ENCODE measurements around the gene GPC6.

- TF ChIP-seq, protein P1, sequence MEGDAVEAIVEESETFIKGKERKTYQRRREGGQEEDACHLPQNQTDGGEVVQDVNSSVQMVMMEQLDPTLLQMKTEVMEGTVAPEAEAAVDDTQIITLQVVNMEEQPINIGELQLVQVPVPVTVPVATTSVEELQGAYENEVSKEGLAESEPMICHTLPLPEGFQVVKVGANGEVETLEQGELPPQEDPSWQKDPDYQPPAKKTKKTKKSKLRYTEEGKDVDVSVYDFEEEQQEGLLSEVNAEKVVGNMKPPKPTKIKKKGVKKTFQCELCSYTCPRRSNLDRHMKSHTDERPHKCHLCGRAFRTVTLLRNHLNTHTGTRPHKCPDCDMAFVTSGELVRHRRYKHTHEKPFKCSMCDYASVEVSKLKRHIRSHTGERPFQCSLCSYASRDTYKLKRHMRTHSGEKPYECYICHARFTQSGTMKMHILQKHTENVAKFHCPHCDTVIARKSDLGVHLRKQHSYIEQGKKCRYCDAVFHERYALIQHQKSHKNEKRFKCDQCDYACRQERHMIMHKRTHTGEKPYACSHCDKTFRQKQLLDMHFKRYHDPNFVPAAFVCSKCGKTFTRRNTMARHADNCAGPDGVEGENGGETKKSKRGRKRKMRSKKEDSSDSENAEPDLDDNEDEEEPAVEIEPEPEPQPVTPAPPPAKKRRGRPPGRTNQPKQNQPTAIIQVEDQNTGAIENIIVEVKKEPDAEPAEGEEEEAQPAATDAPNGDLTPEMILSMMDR (conservative IDR thresholded peaks at IDR 0.05; ENCODE audit: low read length), result no peak
- TF ChIP-seq EZH2phosphoT487 (IDR thresholded peaks at IDR 0.05; ENCODE audit: borderline replicate concordance, low read depth, low read length), result no peak
These were observed 885.6 kb downstream of the GPC6 start for GRCh38 chr13:94112227-94112626.

Measured in OCI-LY7 (cell line).